SK-N-MC (cell line): ENCODE data around the gene PCSK2.

ENCODE experiments used
- EZH2 ChIP-seq: fragments of 200-600 bp; sonication (generic); IDR thresholded peaks from one replicate; pipeline ENCODE4 v1.6.1; 2017; ENCODE audit warnings: antibody characterized with exemption
- FOXP2 ChIP-seq: optimal IDR thresholded peaks from 2 replicates; pipeline ENCODE3; 2011; ENCODE audit warnings: mild to moderate bottlenecking, moderate library complexity; ENCODE audit not compliant: insufficient read depth; ENCODE audit errors: extremely low read length, control extremely low read depth
- POLR2AphosphoS5 ChIP-seq: IDR thresholded peaks from 2 replicates; pipeline ENCODE4 v1.6.1; 2012; ENCODE audit warnings: mild to moderate bottlenecking, low read depth, low read length, borderline replicate concordance

- TF ChIP-seq POLR2AphosphoS5 (no peak), EZH2 (no peak), FOXP2 (no peak)
These were observed 11.7 kb upstream of the PCSK2 start for GRCh38 chr20:17215167-17215566.
